Stimulated activated CD8-positive, alpha-beta memory T cell treated with anti-CD3 and anti-CD28 coated beads, Interleukin-2, amount 100 ng/mL, for 1 hour (primary cell): Measurements from ENCODE around the gene C11orf65.

Source experiments
- DNase-seq, 2 donors: peaks; one replicate each; pipeline ENCODE4 v3.0.0-alpha.2; 2020; ENCODE audit warnings: low read depth in 2 of 2

C11orf65 gene, protein sequence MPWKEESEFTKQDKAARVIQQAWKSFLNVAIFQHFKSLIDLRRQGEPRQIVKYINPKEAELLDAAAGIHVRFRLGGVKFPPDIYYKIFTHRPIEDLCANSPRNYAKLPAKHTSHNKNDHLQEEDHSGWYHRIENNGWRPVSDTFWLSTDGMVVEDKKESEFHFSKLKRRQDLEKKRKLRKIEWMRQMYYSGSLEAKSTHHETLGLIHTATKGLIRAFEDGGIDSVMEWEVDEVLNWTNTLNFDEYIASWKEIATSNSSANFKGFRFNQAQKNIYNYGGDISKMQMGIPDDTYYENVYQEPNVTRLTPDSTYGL

DNA sequence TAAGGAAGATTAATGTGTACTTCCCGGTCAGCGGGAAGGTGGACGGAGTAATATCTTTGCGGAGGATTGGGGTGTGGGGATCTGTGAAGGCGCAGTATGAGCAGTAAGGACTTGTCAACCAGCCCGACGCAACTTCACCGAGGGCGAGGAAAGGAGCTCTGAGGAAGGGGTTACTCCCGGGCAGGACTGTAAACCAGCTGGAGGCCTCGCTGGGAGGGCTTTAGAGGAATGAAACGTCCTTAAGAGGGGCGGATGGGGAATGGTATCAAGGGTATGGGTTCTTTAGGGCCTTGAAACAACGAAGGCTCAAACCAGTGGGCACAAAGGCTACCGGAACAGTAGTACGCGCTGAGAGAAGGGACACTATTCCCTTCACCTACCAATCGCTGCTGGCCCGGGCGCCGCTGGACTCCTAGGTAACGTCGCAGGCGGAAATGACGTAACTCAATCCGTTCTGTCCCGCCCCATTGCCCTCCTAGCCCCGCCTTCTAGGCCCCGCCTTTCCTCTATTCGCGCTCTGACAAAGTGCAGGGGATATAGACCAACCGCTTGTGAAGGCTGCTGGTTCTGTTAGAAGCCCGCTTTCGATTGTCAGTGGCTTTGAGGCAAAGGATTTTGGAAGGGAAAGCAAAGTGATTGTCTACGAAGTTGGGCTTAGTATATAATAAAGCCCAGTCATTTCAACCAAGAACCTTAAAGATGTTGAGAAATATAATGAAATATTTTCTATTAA, at the start of gene C11orf65:
C11orf65 (minus strand) TSS at position 439 of the 733 bp plus-strand sequence. CDS start 5,970 bp downstream, outside the sequence.
- DNase-seq = peak; percentile 87 to 91

DNA sequence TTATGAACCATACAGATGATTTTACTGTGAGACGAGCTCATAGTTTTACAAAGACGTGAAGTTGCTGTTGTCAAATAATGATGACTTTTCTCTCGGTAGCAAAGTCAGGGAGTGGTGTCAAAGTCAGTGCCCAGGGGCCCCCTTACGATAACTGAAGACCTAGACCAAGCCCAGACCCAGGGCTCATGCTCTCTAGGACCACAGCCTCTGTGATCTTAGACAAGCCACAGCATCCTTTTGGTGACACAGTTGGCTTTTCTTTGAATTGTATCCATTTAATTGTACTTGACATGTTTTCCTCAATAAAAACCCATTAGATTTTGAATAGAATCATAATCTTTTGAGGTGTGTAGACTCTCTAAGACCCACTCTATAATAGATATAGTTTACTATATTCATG, 48.8 kb upstream of the C11orf65 start:
- DNase-seq = no peak

DNA sequence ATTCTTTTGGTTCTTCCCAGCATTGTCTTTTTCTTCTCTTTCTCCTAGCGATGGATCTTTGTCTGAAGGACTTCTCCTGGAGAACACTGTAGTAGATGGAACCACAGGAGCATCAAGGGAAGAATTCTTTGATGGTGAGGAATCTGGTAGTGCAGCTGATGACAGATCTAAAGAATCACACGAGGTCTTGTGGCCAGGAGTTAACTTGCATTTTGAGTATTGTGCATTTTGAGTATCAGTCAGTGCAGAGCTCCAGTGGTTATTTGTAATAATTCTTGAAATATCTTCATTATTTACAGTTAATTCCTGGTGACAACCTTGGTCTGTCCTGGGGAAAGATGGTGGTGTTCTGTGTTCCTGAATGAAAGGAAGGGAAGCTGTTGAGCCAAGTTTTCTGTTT, 45.4 kb upstream of the C11orf65 start:
- DNase-seq = no peak

DNA sequence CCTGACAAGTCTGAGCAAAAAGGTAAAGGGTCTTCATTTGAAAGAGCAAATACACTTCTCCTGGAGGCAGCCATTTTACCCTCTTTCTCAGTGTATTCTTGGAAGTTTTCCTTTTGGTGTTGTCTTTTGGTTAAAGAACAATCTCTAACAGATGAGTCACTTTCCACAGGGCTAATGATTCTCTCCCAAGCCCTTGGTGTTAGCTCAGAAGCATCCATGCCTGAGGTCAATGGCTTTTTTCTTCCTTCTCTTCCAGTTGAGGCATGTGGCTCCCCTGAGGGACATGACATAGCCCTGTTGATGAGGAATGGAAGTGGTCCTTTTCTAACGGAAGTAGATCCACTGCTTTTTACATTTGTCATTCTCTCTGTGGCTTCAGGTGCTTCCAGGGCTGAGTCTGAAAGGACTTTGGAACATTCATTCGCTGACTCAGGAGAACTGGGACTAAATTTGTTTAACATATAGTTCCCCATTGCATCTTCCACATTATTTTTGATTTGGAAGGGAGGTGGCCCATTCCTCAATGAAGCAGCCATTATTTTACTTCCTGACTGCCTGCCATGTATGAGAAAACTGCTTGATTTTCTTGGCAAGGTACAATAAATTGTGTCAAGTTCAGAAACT, 44.6 kb upstream of the C11orf65 start:
- DNase-seq = no peak

DNA sequence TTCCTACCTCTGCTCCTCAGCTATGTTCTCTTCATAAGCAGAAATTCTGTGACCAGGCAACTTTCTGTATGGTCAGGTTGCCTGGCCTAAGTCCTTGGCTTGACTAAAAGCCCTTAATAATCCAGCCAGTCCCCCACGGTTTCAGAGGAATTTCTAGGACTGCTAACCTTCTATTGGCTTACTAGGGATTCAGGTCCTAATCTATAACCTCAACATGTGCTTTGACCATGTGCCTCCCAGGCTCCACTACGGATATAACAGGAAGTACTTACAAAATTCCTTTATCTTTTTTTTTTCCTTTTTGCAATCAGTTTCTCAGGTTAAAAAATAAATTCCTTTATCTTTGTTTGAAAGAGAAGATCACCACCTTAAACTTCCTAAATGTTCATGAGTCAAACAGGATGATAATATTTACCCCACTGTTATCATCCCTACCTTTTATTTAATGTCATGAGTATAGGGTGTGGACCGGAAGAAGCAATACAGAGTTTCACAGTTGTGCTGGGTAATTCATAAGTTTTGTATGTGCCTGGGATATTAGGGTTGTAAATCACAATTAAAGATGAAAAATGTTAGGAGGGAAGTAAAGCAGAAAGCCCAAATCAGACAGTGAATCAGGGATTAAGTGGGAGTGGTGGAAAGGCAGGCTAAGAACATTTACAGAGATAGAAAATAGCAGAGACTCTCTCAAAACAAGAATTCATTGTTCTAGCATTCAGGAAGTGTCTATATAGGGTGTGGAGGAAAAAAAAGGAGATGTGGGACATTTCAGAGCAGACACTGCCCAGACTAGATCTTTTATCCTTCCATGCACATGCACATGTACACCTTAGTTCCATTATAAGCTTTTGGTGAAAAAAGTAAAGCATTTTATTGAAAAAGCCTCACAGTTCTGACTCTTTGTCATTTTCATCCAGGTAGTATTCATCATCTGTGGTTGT, 41.6 kb upstream of the C11orf65 start:
- no peak for DNase-seq

DNA sequence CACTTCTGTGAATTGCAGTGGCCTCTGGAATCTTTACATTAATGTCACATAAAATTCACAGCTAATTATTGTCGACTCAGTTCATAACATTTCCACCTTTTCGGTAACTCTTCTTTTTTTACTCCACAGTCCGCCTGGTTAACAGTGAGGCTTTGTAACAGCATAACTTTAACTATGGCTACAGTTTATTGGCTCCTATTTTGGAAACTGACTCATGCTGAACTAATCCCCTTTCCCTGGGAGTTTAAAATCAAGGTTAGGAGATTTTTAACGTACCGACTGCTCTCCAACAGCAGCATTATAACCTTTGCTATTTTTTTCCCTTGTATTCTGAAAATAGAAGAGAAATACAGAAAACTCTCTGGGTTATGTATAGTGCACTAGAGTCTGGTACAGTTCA, 34.1 kb upstream of the C11orf65 start:
- no peak for DNase-seq

DNA sequence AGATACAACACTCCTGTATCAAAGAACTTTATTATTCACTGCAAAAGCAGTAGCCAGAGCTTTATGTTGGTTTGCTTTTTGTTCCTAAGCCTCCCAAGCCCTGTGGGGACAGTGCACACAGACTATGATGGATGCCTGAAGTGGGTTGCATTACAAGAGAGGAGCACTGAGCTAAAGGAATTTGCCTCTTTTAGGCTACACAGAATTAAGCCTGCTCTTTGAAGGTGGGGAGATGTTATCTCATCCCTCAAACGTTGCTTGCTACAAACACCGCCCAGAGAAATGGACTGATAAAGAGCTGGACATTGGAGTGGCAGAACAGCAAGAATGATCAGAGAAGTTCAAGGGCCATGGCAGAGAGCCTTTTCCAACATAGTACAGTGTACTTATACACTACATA, 33.4 kb upstream of the C11orf65 start:
- DNase-seq = no peak

DNA sequence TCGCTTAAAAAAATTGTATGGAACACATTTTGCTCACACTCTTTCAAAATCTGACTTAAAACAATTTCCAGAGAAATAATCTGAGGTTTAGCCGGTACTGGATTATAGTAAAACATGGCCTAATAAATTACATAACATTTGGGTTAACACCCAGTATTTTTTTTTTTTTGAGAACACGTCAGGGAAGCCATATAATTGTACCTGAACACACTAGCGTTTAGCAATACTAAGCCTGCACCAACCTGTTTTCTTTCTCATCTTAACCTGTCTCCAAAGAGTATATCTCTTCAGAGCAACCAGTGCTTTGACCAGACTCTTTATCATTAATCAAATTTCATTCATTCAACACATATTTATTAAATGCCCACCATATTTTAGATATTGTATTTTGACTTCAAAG, 32.8 kb upstream of the C11orf65 start:
- no peak for DNase-seq

DNA sequence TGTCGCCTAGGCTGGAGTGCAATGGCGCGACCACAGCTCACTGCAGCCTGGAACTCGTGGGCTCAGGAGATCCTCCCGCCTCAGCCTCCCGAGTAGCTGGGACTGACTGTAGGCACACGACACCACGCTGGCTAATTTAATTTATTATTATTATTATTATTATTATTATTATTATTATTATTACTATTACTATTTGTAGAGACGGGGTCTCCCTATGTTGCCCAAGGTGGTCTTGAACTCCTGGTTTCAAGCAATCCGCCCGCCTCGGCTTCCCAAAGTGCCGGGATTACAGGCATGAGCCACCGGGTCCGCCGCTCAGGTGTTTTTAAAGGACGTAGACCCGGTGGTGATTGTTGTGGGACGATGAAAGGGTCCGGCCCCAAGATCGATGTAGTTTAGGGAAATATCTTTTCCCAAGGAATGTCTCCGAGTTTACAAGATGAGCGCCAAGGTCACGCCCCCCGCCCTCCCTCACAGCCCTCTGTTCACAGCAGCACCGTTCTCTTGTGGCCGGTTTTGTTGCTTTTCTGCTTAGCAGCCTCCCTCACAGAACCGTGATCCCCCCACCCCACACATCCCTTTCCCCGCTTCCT, 31.6 kb upstream of the C11orf65 start:
- DNase-seq = no peak

DNA sequence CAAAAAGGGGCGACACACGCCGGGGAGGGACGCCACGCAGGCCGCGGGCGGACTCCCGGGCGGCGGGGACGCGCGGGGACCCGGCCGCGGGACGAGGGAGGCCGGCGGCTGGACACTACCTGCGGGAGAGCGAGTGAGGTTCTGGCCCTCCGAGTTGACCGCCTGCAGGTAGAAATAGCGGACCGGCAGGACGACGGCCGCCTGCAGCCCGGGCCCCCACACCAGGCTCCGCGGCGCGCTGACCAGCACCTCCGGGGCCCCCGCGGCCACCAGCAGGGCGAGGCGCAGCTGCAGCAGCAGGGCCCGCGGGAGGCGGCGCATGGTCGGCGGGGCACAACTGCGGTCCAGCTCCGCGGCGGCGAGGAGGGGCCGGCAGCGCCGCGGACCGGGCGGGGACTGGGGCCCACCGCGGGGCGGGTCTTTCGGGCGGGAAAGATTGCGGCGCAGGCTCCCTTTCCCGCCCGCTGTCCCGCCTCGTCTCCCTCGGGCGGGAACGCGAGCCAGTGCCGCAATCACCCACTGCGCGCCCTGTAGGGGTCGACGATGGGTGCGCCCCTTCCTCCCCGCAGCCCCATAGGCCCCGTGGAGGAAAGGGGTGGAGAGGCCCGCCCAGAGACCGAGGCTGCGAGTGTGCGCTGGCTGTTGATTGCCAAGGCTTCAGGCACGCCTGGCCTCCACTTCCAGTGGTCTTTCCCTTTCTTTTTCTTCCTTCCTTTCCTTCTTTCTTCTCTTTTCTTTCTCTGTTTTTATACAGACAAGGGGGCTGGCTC, 30.9 kb upstream of the C11orf65 start, which contains the start of gene POGLUT3:
POGLUT3 (minus strand) TSS at position 339 of the 770 bp plus-strand sequence; CDS start at position 321, 18 bp downstream.
- no peak for DNase-seq

DNA sequence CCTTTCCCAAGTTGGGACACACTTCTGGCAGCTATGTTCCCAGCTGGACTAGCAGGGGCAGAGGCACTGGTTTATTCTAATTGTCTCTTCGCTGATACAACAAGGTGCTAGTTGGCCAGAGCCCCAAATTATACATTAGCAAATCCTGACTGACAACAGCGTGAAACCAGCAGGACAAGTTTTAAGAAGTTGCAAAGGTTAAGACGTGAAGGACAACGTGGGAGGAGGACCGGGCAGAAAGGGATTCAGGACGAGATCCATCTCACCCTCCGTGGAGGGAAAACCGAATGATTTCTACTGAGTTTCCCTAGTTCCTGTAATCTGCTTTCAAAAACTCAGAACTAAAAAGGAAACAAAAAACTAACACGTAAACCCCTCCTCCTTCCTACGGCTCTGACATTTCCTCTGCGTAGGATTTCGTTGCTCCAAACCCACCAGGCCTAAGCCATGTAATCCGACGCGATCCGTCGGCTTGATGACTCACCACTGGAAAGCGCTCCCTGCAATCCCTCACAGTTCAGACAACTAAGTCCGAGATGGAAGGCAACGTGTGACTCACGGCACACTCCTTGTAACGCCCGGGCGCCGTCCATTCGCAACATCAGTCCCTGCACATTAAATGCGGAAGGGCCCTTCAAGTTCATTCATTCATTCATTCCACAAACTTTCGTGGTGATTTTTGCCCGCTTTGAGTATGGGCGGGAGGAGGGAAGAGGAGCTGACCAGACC, 30.2 kb upstream of the C11orf65 start:
- DNase-seq = peak; percentile 21 to 44

DNA sequence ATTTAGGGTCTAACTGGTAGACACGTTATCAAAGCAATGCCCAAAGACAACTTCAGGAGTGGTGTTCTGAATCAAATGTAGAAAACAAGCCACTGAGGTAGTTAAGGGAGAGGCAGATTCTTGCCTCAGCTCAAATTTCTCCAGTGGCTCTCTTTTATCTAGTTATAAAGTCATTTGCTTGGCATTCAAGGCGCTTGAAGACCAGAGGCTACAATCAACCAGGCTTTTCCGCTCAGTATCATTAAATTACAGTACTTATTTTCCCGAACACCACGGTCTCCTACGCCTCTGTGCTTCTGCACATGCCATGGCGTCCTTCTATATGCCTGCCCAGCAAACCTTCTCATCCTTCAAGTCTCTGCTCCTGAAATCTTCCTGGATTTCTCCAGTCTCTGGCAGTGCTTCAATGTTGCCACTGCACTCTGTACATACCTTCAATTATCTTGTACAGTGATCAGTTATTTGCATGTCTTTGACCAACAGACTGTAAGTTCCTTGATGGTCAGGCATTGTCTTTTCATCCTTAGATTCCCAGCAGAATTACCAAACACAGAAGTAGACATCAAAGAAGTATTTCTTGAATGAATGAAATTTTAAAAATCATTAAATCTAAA, 29.4 kb upstream of the C11orf65 start:
- no peak for DNase-seq

DNA sequence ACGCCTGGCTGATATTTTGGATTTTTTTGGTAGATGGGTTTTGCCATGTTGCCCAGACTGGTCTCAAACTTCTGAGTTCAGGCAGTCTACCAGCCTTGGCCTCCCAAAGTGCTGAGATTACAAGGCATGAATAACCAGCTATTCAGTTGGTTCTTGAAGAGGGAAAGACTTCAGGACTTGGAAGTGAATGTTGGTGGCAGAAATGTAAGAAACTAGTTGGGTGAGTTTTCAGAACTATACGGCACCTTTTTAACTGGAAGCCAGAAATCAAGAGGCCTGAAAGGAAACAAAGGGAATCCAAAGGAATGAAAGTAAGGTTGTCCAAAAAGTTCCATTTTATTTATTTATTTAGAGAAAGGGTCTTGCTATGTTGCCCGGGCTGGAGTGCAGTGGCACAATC, 28.0 kb upstream of the C11orf65 start:
- DNase-seq = no peak

DNA sequence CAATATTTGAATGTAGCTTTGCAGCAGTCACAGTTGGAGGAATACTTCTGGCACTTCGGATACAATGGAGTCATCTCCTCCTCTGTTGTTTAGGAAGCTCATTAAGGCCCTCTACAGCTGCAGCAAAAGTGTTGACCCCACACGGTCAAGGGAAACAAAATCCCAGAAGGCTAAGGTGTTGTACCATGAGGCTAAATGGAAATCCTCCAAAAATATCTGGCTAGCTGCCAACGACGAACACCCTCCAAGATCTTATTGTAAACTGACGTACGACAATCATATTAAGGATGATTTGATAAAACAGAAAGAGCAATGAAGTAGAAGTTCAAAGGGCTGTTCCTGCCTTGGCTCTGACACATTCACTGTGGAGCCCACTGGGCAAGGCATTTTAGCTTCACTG, 26.9 kb upstream of the C11orf65 start:
- no peak for DNase-seq

DNA sequence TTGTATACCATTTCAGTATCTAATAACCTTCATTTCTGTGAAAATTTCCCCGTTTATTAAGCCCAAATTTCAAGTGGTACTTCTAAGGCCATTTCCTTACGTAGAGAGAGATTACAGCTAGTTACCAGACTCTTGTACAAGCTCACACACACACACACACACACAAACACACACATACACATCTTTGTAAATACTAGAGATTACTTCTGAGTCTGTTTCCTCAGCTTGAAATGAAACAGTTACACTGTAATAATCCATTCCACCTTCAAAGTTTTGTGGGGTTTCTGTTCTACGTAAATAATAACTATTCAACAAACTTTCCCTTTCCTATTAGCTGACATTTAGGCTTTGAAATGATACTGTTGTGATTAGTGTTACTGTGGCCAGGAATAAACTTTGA, 24.6 kb upstream of the C11orf65 start:
- no peak for DNase-seq

DNA sequence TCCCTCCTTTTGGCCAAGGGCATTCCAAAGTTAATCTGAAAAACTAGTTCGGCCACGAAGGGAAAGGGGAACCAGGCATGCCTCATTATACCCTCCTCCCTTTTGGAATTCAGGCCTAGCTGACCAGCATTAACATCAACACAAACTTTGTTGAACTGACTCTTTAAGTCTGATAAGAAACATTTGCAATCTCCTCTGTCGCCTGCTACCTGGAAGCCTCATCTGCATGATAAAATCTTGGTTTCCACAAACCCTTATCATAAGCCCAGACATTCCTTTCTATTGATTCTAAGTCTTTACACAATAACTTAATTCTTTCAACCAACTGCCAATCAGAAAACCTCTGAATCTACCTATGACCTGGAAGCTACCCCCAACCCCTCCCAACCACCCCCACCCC, 19.5 kb upstream of the C11orf65 start:
- DNase-seq = no peak

DNA sequence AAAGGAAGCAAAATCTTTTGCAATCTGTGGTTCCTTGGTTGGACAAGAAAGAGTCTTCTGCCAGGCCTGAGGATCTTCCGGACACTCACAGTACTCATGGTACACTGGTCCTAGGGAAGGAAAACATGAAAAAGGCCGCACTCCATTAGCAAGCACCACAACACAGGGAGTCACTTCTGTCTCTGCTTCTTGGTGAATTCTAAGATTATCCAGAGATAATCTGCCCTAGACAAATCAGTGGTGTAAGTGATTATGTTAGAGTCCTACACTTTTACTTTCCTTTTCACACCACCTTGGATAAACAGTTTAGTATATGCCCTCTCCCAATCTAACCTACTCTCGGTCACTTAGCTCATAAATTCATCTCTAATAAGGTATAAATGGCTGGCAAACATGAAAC, 19.0 kb upstream of the C11orf65 start:
- no peak for DNase-seq

DNA sequence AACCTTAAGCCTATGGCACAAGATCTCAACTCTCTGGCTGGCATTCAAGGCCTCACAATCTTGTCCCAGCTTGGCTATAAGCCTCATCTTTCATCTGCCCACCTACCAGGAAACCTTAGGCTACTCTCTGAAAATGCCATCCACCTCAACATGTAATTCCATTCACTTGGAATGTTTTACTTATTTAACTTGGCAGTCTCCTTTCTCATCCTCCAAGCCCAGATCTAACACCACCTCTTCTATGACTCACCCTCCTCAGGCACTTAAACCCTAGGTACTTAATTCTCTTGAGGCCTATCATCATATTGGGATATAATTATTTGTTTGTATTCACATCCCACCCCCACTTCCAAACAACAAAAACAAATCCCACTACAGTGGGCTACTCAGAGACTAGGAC, 15.8 kb upstream of the C11orf65 start:
- no peak for DNase-seq
